GM19324 (cell line): ENCODE results near the gene GOSR1.
"Not testable (repeated sequence)": the region's sequence is repeated elsewhere in the genome, so short reads cannot be mapped to it uniquely, and the experiment has no call there.

Experiments
- ATAC-seq: cut with Tn5 transposase; IDR thresholded peaks from one replicate; pipeline ENCODE4 v1.9.1; 2021; ENCODE audit warnings: mild to moderate bottlenecking, moderate library complexity; ENCODE audit not compliant: unreplicated experiment, low FRiP score

The GOSR1 gene

GRCh38 chr17:30503558-30503957 is 26.4 kb downstream of the GOSR1 start:
- ATAC-seq = no peak

GRCh38 chr17:30505868-30506417 is 28.7 kb downstream of the GOSR1 start:
- no peak for ATAC-seq

- ATAC-seq = no peak
These were observed 29.3 kb downstream of the GOSR1 start for GRCh38 chr17:30506481-30506880.

- ATAC-seq = no peak
These were observed 36.1 kb downstream of the GOSR1 start for GRCh38 chr17:30513346-30513745.

DNA sequence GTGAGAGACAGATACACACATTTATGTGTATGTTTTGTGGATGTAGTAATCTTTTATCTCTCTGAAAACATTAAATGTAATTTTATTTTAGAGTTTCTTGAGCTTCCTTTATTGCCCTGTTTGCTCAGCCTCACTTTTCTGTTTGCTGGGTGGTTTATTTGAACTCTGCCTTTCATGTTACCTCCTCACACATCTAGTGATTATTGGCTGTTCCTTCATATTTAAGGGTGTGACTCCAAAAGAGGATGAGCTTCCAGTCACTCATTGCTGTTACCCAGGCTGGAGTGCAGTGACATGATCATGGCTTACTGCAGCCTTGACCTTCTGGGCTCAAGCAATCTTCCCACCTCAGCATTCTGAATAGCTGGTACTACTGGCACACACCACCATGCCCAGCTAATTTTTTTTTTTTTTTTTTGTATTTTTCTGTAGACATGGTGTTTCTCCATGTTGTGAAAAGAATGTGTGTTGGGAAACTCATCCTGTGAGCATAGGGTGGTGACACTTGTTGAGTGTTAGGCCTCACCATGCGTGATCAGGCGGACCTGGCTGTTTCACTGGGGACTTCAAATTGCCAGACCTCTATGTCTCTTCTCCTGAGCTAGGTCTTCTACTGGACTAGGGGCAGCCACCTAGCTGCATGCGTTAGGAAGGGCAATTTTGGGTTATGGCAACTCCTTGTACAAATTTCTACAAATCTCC is 37.8 kb downstream of the GOSR1 start:
- no peak for ATAC-seq

DNA sequence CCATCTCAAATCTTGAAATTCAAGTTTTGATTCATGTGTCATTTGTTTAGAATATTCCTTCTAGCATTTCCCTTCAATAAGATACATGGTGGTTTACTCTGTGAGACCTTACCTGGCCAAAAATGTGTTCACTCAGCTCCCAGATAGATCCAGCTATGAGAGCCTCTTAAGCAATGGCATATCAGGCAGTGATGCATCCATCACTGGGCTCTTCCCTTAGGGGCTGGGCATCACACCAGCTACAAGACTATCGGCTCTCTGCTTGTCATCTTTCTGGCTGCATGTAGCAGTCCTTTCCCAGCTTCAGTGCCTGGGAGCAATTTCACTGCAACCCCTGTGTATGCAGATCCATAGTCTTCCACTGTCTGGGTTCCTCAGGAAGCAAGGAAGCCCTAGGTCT is 40.6 kb downstream of the GOSR1 start:
- ATAC-seq = no peak

- no peak for ATAC-seq
These were observed 42.0 kb downstream of the GOSR1 start for GRCh38 chr17:30519166-30519565.

GRCh38 chr17:30519707-30520106 is 42.5 kb downstream of the GOSR1 start:
- no peak for ATAC-seq

DNA sequence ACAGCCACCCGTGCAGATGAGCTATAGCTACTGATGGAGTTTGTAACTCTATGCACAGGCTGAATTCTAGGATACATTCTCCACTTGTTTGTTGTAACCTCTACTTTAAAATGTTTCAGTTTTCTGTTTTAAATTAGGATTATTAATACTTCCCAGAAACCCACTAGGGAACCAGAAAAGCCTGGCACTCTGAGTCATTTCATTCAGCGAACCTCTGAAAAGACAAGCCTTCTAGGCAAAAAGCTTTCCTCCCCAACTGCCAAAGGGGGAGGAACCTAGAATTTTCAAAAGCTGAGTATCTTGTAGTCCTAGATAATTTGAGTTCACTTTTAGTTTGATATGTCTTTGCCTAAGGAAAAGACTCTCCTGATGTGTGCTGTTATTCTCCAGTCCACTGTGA is 43.2 kb downstream of the GOSR1 start:
- no peak for ATAC-seq

GRCh38 chr17:30520882-30521281 is 43.7 kb downstream of the GOSR1 start:
- ATAC-seq = no peak

DNA sequence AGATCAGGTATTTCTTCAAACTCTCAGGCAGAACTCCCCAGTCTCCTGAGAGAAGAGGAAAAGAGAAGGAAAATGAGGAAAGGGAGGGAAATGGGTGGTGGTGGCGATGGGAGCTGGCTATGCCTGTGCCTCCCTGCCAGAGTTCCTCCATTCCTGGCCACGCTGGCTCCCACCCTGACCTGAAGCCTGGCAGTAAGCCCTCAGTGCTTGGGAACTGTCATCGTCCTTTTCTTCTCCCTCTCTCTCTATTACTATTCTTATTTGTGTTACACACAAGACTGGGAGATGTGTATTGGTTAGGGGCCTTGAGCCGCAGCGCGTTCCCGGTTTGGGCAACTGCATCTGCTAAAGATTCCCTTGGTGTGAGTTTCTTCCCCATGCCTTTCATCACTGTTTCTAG is 44.6 kb downstream of the GOSR1 start:
- no peak for ATAC-seq

- not testable (repeated sequence) for ATAC-seq
These were observed 46.0 kb downstream of the GOSR1 start for GRCh38 chr17:30523236-30523635.

- no peak for ATAC-seq
These were observed 47.6 kb downstream of the GOSR1 start for GRCh38 chr17:30524847-30525246.

DNA sequence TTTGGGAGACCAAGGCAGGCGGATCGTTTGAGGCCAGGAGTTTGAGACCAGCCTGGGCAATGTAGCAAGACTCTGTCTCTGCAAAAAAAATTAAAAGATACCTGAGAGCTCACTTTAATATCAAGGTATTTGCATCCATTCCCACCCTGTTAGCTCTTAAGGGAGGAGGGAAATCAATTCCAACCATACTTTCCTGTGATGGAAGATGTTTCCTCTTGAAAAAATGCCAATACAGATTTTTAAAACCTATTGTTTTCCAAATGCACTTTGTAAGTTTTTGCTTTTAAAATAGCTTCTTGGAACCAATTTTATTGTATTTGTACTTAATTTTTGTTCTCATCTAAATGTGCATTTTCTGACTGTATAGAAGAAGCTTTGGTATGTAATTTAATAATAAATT is 49.2 kb downstream of the GOSR1 start:
- ATAC-seq = no peak

DNA sequence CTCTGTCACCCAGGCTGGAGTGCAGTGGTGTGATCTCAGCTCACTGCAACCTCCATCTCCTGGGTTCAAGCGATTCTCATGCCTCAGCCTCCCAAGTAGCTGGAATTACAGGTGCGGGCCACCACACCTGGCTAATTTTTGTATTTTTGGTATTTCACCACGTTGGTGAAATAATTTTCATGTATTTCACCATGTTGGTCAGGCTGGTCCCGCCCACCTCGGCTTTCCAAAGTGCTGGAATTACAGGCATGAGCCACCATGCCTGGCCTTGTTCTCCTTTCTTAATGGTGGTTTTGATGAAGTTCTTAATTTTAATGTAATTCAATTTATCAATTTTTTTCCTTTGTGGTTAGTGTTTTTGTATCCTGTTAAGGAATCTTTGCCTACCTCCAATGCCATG is 51.5 kb downstream of the GOSR1 start:
- not testable (repeated sequence) for ATAC-seq

- no peak for ATAC-seq
These were observed 53.3 kb downstream of the GOSR1 start for GRCh38 chr17:30530346-30531025.

GRCh38 chr17:30532871-30533270 is 55.7 kb downstream of the GOSR1 start:
- no peak for ATAC-seq

- ATAC-seq = no peak
These were observed 57.1 kb downstream of the GOSR1 start for GRCh38 chr17:30534298-30534697.

GRCh38 chr17:30534938-30535921 is 58.0 kb downstream of the GOSR1 start:
- no peak for ATAC-seq

DNA sequence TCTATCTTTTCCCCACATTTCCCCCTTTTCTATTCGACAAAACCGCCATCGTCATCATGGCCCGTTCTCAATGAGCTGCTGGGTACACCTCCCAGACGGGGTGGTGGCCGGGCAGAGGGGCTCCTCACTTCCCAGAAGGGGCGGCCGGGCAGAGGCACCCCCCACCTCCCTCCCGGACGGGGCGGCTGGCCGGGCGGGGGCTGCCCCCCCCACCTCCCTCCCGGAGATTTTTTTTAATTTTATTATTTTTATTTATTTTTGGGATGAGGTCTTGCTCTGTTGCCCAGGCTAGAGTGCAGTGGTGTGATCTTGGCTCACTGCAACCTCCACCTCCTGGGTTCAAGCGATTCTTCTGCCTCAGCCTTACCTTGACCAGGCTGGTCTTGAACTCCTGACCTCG is 59.6 kb downstream of the GOSR1 start:
- ATAC-seq = not testable (repeated sequence)

GRCh38 chr17:30537667-30538066 is 60.5 kb downstream of the GOSR1 start:
- ATAC-seq = not testable (repeated sequence)
